MM.1S (cell line): ENCODE data around the gene ATRN.

Experiments
- DNase-seq: peaks from one replicate; pipeline ENCODE4 v3.0.0-alpha.2; 2015
- H2AFZ ChIP-seq: fragments of 300-600 bp; sonication (generic); 2 replicates; pipeline ENCODE4 v1.6.0; 2016; ENCODE audit warnings: antibody characterized with exemption, low read length
- H3F3A ChIP-seq: fragments of 300-600 bp; sonication (generic); 2 replicates; pipeline ENCODE4 v1.6.1; 2016; ENCODE audit warnings: mild to moderate bottlenecking, antibody characterized with exemption, low read length, moderate library complexity, mixed read lengths; ENCODE audit not compliant: insufficient read depth
- H3K27ac ChIP-seq: fragments of 300-600 bp; sonication (generic); 2 replicates; pipeline ENCODE4 v1.5.1; 2016; ENCODE audit warnings: mild to moderate bottlenecking, low read length
- H3K27me3 ChIP-seq: fragments of 300-600 bp; sonication (generic); replicated peaks from 2 replicates; pipeline ENCODE4 v1.6.0; 2016; ENCODE audit warnings: low read length; ENCODE audit not compliant: insufficient read depth
- H3K36me3 ChIP-seq: fragments of 300-600 bp; sonication (generic); replicated peaks from 2 replicates; pipeline ENCODE4 v1.6.1; 2016; ENCODE audit warnings: mild to moderate bottlenecking, low read length, mixed read lengths; ENCODE audit not compliant: insufficient read depth
- H3K4me1 ChIP-seq: fragments of 300-600 bp; sonication (generic); 2 replicates; pipeline ENCODE4 v1.6.1; 2016; ENCODE audit warnings: low read length, mixed read lengths
- H3K4me2 ChIP-seq: fragments of 300-600 bp; sonication (generic); 2 replicates; pipeline ENCODE4 v1.6.0; 2016; ENCODE audit warnings: low read depth, low read length
- H3K4me3 ChIP-seq: fragments of 300-600 bp; sonication (generic); 2 replicates; pipeline ENCODE4 v1.5.1; 2016; ENCODE audit warnings: low read length, mixed read lengths
- H3K79me2 ChIP-seq: fragments of 300-600 bp; sonication (generic); 2 replicates; pipeline ENCODE4 v1.6.1; 2016; ENCODE audit warnings: mixed run types, low read length, mixed read lengths
- H3K9ac ChIP-seq: fragments of 300-600 bp; sonication (generic); 2 replicates; pipeline ENCODE4 v1.6.1; 2016; ENCODE audit warnings: low read length, mixed read lengths
- H3K9me2 ChIP-seq: fragments of 300-600 bp; sonication (generic); replicated peaks from 2 replicates; pipeline ENCODE4 v1.6.1; 2016; ENCODE audit warnings: mild to moderate bottlenecking, low read length, mixed read lengths; ENCODE audit not compliant: insufficient read depth
- H3K9me3 ChIP-seq: fragments of 300-600 bp; sonication (generic); replicated peaks from 2 replicates; pipeline ENCODE4 v1.6.1; 2016; ENCODE audit warnings: mild to moderate bottlenecking, low read length, mixed read lengths; ENCODE audit not compliant: insufficient read depth
- H4K20me1 ChIP-seq: fragments of 300-600 bp; sonication (generic); 2 replicates; pipeline ENCODE4 v1.6.1; 2016; ENCODE audit warnings: mild to moderate bottlenecking, low read length, moderate library complexity, mixed read lengths; ENCODE audit not compliant: insufficient read depth
- CTCF ChIP-seq: fragments of 300-600 bp; sonication (generic); IDR thresholded peaks from 2 replicates; pipeline ENCODE4 v1.5.1; 2016; ENCODE audit warnings: antibody characterized with exemption, low read length, mixed read lengths
- EZH2 ChIP-seq: fragments of 300-600 bp; sonication (generic); optimal IDR thresholded peaks from 2 replicates; pipeline ENCODE3; 2017; ENCODE audit warnings: low read depth, mild to moderate bottlenecking, antibody characterized with exemption, low read length, mixed read lengths
- EZH2phosphoT487 ChIP-seq: fragments of 300-600 bp; sonication (generic); IDR thresholded peaks from 2 replicates; pipeline ENCODE4 v1.6.1; 2018; ENCODE audit warnings: antibody characterized with exemption, low read length

ATRN gene

GRCh38 chr20:3430376-3431069 lies 40.3 kb upstream of the ATRN start:
- H3K27me3 ChIP-seq = no peaks in the 10 kb centered on the region
- H4K20me1 ChIP-seq = no peaks in the 10 kb centered on the region
- no peaks in the 10 kb centered on the region for H3K4me1 ChIP-seq
- DNase-seq = no peak
- H3K27ac ChIP-seq = no peak overlapping the region
- no peaks in the 10 kb centered on the region for H3K9me3 ChIP-seq
- H3K9ac ChIP-seq = no peak overlapping the region
- H3K79me2 ChIP-seq = no peaks in the 10 kb centered on the region
- H3K4me3 ChIP-seq = no peak overlapping the region
- no peak overlapping the region for H2AFZ ChIP-seq
- H3F3A ChIP-seq = no peaks in the 10 kb centered on the region
- no peaks in the 10 kb centered on the region for H3K36me3 ChIP-seq
- no peak overlapping the region for H3K4me2 ChIP-seq
- TF ChIP-seq CTCF (no peak), EZH2phosphoT487 (no peak), EZH2 (no peak)
- H3K9me2 ChIP-seq = no peaks in the 10 kb centered on the region

- Histone ChIP-seq H3K9me2 (no peaks in the 10 kb centered on the region), H3K4me2 (no peak overlapping the region), H3K4me3 (no peak overlapping the region), H3K79me2 (no peaks in the 10 kb centered on the region), H2AFZ (no peak overlapping the region), H3F3A (no peaks in the 10 kb centered on the region), H3K36me3 (no peaks in the 10 kb centered on the region), H3K27me3 (no peaks in the 10 kb centered on the region), H3K9me3 (no peaks in the 10 kb centered on the region), H3K9ac (no peak overlapping the region), H3K4me1 (no peaks in the 10 kb centered on the region), H4K20me1 (no peaks in the 10 kb centered on the region), H3K27ac (no peak overlapping the region)
- DNase-seq = no peak
- TF ChIP-seq EZH2phosphoT487 = no peak
- no peak for TF ChIP-seq EZH2
- no peak for TF ChIP-seq CTCF
These were observed 39.7 kb upstream of the ATRN start for GRCh38 chr20:3431109-3431508.

GRCh38 chr20:3432844-3433243 lies 38.0 kb upstream of the ATRN start:
- no peaks in the 10 kb centered on the region for H3K27me3 ChIP-seq
- no peak overlapping the region for H3K9ac ChIP-seq
- no peaks in the 10 kb centered on the region for H3K9me2 ChIP-seq
- H3K4me3 ChIP-seq = no peak overlapping the region
- H3F3A ChIP-seq = no peaks in the 10 kb centered on the region
- no peaks in the 10 kb centered on the region for H3K79me2 ChIP-seq
- H3K27ac ChIP-seq = no peak overlapping the region
- DNase-seq = no peak
- no peaks in the 10 kb centered on the region for H3K4me1 ChIP-seq
- no peaks in the 10 kb centered on the region for H3K9me3 ChIP-seq
- no peaks in the 10 kb centered on the region for H4K20me1 ChIP-seq
- H2AFZ ChIP-seq = no peak overlapping the region
- TF ChIP-seq CTCF (no peak), EZH2 (no peak), EZH2phosphoT487 (no peak)
- no peaks in the 10 kb centered on the region for H3K36me3 ChIP-seq
- no peak overlapping the region for H3K4me2 ChIP-seq
